RCC 7860 (cell line): Measurements from ENCODE around the gene NUPR1.
"Not testable (repeated sequence)": the region's sequence is repeated elsewhere in the genome, so short reads cannot be mapped to it uniquely, and the experiment has no call there.

Source experiments
- DNase-seq: peaks from one replicate; pipeline ENCODE4 v3.0.0-alpha.2; 2015; ENCODE audit warnings: low spot score
- FAIRE-seq: peaks from 2 replicates; lab custom pipeline; 2012; peaks lifted over from hg19 to GRCh38; lab: Jason Lieb, UNC

The NUPR1 gene, protein sequence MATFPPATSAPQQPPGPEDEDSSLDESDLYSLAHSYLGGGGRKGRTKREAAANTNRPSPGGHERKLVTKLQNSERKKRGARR

DNA sequence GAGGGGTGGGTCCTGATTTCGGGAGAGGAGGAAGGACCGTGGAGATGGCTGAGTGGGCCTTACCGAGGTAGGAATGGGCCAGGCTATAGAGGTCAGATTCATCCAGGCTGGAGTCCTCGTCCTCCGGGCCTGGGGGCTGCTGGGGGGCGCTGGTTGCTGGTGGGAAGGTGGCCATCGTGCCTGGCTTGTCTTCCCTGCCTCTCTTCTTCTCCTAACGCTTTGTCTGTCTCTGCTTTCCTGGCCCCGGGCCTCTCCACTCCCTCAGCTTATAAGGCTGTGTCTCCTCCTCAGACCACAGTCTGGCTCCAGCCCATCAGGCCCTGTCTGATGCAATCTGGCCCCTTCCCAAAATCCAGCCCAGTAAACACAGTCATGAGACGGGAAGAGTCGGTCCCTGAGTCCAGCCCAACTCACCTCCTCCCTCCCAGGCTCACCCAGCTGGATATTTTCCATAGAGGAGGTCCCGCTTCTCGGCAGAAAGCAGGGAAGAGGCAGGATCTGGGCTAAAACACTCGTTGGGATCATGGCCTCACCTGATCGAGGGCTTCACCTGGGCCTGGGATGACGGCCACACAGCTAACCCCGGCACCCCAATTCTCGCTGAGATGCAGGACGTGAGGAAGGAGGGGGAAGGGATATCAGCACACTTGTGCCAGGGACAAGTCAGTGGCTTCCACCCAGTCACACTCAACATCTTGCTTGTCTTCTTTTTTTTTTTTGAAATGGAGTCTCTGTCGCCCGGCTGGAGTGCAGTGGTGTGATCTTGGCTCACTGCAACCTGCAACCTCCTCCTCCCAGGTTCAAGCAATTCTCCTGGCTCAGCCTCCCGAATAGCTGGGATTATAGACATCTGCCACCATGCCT lies at the start of gene NUPR1:
Gene NUPR1 (minus strand): TSS at position 242 of the 864 bp plus-strand sequence. CDS start 67 bp downstream, at position 175.
- FAIRE-seq = no peak
- DNase-seq = no peak

DNA sequence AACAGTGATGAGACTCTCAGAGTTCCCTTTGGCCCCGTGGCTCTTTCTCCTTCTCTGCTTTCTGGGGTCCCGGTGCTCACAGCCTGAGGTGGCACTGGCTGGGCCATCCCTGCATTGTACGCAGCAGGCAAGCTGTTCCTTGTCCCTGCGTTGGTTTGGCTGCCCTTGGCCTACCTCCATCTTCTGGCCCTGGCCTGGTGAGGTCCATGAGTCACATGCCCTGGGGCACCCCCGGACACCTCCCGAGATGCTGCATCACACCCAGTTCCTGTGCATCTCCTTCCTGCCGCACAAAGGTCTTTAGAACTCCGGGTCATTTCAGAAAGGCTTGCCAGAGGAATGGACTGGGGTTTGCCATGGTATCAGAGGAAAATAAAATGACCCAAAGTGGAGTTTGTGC lies 48.6 kb upstream of the NUPR1 start:
- DNase-seq (no peak), FAIRE-seq (no peak)

DNA sequence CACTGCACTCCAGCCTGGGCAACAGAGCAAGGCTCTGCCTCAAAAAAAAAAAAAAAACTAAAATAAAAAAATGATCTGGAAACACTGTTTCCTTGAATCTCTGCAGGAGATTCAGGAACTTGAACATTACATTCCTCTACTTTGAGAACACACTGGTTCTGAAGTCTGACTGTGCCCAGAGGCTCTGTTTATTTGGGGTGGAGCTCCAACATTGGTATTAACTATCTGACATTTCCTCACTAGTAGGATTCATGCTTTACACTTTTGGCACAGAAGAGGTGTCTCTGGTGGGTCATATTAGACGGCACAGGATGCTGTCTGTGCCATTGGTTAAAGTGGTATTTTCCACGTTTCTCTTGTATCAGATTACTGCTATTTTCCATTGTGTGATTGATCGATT lies 47.7 kb upstream of the NUPR1 start:
- FAIRE-seq (no peak), DNase-seq (no peak)

DNA sequence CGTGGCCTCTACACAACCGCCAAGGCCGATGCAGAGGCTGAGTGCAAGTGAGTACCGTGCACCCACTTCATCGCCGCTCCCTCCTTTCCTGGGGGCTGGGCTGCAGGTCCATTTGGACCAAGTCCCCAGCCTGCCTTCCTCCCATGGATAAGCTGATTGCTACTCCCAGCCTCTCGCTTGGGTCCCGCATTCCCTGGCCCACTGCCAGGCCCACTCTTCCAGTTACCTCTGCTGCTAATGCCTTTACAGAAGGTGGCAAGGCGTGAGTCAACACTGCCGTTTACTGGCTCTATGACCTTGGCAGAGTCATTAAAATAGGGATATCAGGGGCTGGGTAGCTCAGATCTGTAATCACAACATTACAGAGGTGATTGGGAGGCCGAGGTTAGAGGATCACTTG lies 46.9 kb upstream of the NUPR1 start:
- DNase-seq = no peak
- no peak for FAIRE-seq

DNA sequence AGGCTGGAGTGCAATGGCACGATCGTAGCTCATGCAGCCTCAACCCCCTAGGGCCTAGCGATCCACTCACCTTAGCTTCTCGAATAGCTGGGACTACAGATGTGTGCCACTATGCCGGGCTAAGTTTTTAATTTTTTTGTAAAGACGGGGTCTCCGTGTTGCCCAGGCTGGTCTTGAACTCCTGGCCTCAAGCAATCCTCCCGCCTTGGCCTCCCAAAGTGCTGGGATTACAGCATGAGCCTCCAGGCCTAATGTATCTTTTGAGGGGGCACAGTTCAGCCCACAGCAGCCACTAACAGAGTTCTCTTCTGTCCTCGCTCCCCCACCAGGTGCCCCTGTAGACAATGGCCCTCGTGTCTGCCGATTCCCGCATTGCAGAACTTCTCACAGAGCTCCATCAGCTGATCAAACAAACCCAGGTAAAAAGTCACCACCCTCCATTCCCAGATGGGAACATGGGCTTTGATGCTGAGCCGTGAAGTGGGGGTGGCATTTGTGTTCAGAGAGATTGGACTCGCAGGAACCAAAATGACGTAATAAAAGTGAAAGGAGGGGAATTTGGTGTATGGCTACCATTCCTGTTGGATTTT lies 42.0 kb upstream of the NUPR1 start:
- no peak for DNase-seq
- no peak for FAIRE-seq

DNA sequence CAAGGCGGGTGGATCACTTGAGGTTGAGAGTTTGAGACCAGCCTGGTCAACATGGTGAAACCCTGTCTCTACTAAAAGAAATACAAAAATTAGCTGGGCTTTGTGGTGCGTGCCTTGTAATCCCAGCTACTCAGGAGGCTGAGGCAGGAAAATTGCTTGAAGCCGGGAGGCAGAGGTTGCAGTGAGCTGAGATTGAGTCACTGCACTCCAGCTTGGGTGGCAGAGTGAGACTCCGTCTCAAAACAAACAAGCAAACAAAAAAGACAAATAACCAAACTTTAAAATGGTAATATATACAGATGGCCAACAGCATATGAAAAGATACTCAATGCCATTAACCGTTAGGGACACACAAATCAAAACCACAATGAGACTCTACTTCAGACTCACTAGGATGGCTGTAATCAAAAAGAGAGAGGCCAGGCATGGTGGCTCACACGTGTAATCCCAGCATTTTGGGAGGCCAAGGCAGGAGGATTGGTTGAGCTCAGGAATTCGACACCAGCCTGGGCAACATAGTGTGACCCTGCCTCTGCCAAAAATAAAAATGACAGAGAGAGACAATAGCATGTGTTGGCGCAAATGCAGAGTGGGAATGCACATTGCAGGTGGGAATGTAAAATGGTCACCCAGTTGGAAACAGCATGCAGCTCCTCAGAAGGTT lies 36.8 kb upstream of the NUPR1 start:
- DNase-seq = no peak
- no peak for FAIRE-seq

DNA sequence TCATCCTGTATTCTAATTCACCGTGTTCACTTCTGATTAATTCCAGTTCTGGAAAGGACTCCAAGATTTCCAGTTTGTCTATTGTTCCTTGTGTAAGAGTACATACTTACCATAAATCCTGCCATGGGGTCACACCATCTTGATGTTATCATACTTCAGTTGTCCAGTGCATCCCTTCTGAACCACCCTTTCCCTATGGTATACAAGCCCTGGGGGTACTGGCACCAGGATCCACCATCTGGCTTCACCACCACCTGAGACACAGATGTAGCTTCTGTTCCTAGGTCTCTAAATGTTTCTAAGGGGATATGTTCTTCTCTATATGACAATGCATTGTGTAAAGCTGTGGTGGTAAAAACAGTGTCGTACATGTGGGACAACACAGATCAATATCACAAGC lies 36.2 kb upstream of the NUPR1 start:
- FAIRE-seq (no peak), DNase-seq (no peak)

DNA sequence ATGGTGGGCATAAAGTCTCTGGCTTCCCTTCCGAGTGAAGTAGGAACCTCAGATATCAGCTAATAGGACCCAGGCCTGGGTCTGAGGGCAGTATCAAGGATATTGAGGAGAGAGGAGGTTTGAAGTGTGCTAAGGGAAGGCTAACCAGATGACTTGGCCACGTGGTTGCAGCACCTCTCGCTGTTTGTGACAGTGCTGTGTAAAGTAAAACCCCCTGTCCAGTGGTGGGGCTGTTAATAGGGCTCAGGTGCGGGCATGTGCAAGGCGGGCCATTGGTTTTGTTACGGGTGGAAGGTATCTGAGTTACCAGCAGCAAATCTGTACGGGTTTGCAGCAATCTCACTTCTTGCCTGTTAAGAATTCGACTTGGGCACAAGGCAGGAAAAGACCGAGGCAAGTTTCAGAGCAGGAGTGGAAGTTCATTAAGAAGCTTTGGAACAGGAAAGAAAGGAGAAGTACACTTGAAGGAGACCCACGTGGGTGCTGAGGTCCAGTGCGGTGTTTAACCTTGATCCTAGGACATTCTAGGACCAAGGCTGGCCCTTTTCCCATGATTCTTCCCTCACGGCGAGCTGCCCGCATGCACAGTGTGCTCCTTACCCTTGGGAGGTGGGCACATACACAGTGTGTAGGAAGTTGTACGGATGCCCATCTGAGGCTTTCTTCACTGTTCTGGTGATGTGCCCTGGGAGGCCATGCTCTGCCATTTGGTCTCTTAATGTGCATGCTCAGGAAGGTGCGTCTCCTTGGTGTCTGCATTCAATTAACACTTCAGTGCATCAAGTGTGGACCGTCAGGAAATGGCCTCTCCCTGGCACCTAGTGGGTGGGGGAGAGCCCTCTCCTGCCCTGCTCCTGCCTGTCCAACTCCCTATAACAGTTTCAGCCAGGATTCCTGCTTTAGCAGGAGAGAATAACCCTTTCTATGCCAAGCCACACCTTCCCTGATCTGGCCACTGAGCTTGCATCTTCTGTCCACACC lies 35.3 kb upstream of the NUPR1 start:
- FAIRE-seq = no peak
- DNase-seq = no peak

DNA sequence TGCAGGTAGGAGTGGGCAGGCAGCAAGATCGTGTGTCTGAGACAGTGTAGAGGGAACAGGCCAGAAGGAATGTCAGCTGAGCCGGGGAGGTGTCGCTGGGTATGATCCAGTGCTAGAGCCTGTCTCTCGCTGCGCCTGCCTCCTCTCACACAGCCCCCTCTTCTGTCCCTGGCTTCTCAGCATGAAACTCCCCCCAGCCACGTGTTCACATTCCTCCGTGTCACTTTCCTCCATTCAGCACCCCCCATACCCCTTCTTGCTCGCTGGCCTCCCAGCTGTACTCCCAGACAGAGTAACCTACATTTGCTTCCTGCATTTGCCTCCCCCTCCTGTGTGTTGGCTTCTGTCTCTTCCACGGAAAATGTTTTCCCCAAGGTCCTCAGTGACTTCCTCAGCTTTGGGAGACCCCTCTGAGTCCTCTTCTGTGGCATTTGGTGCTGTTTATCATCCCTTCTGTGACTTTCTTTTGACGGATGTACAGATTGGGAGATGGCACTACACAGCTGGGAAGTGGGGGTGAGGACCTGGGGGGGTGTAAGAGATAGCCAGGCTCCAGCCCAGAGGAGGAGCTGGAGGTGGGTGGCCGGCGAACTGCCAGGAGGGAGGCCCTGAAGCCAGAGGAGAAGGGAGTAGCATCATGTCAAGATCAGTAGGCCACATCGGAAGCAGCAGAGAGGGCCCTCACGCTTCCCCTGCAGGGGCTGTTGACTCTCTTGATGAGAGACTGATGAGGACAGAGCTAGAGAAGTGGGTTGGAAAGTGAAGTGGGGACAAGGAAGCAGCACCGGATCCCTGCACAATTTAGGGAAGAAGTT lies 34.1 kb upstream of the NUPR1 start:
- DNase-seq (no peak), FAIRE-seq (no peak)

DNA sequence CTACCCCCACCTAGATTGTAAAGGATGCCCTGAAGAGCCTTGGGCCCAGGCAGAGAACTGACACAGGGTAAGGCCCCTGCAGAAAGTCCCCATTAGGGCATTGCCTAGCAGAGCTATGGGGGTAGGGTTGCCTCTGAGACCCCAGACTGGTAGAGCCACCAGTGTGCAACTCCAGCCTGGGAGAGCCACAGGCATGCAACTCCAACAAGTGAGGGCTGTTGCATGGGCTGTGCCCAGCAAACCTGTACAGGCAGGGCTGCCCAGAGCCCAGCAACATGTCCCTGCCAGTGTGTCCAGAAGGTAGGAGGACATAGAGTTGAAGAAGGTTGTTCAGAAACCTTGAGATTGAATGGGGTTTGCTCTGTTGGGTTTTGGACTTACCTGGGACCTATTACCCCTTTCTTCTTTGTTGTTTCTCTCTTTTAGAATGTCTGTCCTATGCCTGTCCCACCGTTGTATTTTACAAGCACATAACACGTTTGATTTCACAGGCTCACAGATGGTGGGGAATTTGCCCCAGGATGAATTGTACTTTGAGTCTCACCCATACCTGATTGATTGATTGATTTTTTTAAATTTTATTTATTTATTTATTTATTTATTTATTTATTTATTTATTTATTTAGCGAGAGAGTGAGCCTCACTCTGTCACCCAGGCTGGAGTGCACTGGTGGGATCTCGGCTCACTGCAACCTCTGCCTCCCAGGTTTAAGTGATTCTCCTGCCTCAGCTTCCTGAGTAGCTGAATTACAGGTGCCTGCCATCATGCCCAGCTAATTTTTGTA lies 31.4 kb upstream of the NUPR1 start:
- FAIRE-seq = no peak
- no peak for DNase-seq

DNA sequence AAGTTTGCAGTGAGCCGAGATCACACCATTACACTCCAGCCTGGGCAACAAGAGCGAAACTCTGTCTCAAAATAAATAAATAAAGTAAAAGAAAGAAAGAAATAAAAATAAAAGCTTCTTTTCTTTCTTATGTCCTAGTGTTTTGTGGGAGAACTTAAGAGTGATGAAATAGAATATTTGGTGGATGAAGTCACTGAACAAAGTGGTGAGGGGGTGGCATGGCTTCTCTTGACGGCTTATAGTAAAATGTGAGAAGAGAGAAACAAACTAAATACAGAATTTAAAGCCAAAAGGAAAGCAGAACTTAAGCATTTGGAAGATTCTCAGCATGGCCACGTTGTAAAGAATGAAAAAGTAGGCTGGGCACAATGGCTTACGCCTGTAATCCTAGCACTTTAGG lies 30.2 kb upstream of the NUPR1 start:
- FAIRE-seq (no peak), DNase-seq (no peak)

DNA sequence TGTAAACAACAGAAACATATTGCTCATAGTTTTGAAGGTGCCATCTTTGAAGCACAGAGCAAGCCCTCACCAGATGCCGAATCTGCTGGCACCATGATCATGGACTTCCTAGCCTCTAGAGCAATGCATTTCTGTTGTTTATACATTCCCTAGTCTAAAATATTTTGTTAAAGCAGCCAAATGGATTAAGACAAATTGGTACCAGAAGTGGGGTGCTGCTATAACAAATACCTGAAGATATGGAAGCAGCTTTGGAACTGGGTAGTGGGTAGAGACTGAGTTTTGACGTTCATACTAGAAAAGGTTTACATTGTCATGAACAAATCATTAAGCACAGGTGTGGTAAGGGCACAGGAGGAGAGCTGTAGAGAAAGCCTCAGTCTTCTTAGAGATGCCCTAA lies 28.5 kb upstream of the NUPR1 start:
- FAIRE-seq (no peak), DNase-seq (no peak)

DNA sequence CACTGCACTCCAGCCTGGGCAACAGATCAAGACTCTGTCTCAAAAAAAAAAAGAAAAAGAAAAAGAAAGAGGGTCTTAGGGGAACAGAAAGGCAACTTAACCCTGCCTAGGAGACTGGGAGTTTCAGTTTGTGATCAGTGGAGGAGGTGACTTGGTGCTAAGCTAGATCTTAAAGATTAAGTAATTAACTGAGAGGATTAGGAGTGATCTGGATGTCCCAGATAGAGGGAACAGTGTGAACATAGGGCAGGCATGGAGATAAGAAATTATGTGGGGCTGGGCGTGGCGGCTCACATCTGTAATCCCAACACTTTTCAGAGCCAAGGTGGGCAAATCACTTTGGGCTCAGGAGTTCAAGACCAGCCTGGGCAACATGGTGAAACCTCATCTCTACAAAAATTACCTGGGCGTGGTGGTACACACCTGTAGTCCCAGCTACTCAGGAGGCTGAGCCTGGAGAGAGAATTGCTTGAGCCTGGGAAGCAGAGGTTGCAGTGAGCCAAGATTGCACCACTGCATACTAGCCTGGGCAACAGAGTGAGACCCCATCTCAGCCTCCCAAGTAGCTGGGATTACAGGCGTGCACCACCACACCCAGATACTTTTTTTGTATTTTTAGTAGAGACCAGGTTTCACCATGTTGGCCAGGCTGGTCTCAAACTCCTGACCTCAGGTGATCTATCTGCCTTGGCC lies 27.6 kb upstream of the NUPR1 start:
- not testable (repeated sequence) for DNase-seq, FAIRE-seq

DNA sequence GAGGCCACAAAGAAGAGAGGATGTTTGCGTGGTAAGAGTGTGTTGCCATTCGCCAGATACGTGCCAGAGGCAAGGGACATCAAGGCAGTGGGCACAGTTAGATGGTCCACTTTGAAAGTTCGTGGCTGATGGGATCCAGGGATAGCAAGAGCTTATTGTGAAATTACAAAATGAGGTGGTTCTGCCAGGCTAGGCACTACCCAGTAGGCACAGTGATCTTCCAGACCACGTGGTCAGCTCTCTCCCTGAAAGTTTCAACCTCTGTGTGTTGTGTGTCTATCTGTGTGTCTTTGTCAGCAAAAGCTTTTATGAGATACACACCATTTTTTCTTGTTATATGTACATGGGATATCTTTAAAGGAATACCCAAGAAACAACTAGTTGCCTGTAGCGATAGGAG lies 24.4 kb upstream of the NUPR1 start:
- DNase-seq (no peak), FAIRE-seq (no peak)

DNA sequence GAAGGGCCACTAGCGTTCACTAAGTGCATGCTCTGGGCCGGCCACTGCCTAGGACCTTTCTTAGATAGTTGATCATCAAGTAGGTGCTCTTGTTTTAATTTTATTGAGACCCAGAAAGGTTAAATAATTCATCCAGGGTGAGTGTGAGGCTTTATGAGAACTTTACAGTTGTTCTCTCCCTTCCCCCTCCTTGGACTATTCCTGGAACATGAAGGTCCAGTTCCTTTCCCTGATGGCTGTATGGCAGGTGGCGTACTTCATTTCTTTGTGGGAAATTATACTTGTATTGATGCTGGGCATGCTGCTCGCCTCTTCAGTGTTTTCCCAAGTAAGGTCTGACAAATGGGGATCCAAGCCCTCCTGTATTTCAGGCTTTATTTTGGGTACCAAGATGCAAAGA lies 23.4 kb upstream of the NUPR1 start:
- no peak for DNase-seq
- no peak for FAIRE-seq

DNA sequence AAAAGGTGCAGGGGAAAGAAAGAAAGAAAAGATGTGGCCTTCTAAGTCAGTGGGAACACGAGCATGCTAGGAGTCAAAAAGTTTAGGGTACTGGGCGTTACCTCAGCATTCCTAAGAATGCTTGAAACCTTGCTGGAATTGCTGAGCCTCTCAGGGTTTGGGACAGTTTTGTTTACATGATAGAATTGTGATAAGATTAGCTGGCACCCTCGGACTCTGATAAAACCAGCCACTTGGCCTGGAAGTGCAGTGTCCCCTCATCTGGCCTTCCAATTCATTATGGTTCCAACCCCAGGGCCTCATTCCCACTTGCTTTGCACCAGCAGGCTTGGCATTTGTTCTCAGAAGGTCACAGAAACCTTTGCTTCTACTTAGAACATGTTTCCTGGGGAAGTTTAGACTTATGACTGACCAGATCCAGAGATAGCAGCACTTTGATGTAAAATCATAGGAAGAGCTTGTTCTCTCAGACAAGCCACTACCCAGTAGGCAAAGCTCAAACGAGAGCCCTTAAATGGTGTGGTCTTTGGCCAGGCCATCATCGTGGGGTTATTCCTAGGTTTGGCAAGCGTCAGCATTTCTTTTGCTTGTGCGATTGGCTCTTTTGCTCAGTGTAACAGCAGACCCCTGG lies 22.9 kb upstream of the NUPR1 start:
- FAIRE-seq = no peak
- no peak for DNase-seq

DNA sequence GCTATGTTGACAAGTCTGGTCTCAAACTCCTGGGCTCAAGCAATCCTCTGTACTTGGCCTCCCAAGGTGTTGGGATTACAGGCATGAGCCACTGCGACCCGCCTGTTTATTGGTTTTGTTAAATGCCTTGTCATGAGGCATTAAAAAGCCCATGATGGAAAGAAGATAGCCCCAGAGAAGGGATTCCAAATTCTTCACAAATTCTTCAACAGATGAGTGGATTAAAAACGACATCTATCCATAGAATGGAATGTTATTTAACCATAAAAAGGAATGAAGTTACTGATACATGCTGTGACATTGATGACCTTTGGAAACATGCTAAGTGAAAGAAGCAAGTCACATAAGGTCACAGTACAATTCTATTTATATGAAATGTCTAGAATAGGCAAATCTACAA lies 19.7 kb upstream of the NUPR1 start:
- DNase-seq = no peak
- FAIRE-seq = no peak

DNA sequence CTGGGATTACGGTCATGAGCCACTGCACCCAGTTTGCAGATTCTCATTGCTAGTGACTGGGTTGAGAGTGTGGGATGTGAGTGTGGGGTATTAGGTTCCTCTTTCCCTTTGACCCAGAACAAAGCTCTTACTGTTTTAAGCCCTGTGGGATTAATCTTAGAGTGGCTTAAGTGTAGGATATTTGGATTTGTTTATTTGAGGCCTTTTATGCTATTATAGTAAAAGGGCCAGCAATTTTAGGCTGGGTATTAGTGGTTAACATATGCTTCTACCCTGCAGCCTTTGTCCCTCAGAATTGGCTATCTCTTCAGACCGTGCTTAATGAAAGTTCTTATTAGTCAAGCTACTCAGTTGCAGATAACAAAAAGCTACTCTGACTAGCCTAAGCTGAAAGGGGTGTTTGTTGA lies 18.1 kb upstream of the NUPR1 start:
- DNase-seq (no peak), FAIRE-seq (no peak)
